Head of caudate nucleus (tissue), 42 donors: ENCODE results near the gene TXNRD3.

Experiments used
- DNase-seq, 42 donors: peaks; one replicate each; pipeline versions ENCODE4 v3.0.0 to v3.0.0-alpha.2; 2020 to 2021; ENCODE audit warnings: mixed read lengths in 7 of 42
- intact Hi-C: fragments of 100-400 bp; cut with DNase I; formaldehyde crosslinking; loops from one replicate; pipeline ENCODE4 v1.15.0; 2022

Gene TXNRD3

DNA sequence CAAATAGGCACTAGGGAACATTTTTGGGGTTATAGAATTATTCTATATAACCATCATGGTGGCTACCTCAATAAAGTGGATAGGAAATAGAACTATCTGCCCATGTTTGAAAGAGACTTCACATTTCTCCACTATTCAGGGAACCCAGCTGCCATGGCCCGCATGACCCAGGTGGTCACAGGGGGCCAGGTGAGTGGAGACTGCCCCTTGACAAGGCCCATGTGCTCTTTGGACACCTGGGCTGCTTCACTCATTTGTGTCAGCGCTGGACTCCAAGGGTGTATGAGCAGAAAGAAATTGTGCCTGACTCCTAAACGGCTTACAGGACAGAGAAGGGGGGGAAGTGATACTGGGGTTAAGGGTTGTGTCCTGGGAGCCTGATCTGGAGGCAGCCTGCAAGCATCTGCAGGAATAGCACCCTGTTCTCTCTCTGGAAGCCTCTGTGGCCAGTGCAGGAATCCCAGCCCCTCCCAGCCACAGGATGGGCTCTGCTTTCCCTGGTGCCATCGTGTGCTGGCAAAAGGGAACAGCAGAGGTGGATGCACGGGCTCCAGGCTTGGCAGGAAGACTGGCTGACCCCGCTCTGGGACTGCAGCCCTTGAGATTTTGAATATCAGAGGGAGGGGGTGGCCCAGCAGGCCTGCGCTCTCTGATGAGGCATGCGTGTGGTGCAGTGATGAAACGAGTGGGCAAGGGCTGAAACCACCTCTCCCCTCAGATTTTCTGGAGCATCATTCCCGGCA lies 87.1 kb downstream of the TXNRD3 start:
- intact Hi-C loops = no loop called here
- peak in 5 of 42 donors; percentile 22 to 42 (median 32) for DNase-seq

DNA sequence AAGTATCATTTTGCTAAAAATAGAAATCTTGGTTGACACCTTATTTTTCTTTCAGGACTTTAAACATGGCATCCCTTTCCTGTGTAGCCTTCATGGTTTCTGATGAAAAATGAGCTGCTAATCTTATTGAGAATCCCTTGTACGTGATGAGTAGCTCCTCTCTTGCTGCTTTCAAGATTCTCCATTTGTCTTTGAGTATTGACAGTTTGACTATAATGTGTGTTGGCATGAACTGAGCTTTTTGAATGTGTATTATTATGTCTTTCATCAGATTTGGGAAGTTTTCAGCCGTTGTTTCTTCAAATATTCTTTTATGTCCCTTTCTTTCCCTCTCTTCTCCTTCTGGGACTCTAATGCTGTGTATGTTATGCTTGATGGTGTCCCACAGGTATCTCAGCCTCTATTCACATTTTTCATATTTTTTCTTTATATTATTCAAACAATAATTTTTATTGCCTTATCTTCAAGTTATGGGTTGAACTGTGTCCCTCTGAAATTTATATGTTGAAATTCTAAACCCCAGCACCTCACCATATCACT lies 92.1 kb downstream of the TXNRD3 start:
- intact Hi-C loops = no loop called here

DNA sequence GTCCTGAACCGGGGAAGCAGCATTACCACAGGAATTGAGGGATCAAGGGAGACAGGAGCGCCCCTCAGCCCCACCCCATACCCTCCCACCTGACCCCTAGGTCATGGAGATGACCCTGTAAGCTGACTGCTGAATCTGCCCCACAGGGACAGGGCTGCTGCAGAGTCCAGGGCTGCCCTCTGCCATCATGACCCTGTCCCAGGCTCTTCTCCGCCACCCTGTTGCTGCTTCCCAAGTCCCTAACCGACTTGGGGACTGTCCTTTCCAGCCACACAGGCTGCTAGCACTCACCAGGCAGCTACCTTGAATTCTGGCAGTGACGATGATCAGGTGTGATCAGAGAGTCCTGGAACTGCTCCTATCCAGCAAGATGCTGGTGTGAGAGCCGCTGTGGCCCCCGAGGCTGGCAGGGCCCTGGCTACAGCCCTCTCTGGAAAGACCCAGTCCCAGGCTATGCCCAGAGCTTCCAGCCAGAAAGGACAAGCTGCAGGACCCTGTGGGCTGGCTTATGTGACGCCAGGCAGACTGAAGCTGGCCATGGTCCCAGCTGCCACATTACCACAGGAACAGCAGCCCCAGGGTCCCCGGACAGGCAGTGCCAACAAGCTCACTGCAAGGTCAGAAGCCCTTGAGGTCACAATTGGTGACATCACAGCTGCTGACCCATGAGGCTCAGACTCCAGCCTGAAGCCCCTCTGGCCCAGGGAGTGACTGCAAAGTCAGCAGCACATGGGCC lies 96.4 kb downstream of the TXNRD3 start, which contains the start of gene C3orf22:
Gene C3orf22, minus strand, starts transcription at position 597 of the 736 bp plus-strand sequence. CDS start 5,542 bp downstream, outside the sequence.
- intact Hi-C loops = no loop called here
- peak in 22 of 42 donors; percentile 0 to 36 (median 4) for DNase-seq

More for the DNA sequence above, 92.1 kb downstream of the TXNRD3 start:
- DNase-seq = no peak

DNA sequence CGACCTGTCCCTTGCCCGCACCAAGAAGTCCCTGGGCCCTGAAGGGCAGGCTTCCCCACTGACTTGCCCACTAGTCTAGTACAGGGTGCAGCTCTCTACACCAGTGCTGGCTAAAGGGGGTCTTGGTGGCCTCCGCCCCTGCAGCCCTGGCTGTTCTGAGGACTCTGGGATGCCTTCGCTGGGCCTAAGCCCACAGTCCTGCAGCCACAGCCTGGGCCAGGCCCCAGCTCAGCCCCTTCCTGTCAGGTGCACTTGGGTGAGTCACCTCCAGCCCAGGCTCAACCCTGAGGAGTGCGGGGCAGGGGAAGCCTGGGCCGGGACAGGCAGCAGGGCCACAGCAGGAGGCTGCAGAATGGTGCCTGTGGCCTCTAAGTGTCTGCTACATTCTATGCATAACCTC lies 97.2 kb downstream of the TXNRD3 start:
- peak in 6 of 42 donors; percentile 2 to 38 (median 7) for DNase-seq
- intact Hi-C loops = no loop called here

DNA sequence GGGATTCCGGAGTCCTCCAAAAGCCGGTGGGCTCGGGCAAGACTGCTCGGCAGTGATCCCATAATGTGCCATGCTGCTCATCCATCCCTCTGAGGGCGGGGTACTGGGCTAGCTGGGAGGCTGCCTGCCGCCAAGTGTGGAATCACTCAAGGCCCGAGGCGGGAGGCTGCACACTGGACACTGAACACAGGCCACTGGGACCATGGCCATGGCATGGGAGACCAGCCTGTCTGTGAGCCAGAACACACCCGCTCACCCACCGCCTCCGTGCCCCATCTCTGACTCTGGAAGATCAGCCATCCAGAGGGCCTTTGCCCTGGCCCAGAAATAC lies 97.5 kb downstream of the TXNRD3 start:
- DNase-seq = peak in 19 of 42 donors; percentile 0 to 37 (median 8)

More for the DNA sequence above, 97.5 kb downstream of the TXNRD3 start:
- intact Hi-C loops = no loop called here
